ENCODE measurements around the gene WBP1.

DNA sequence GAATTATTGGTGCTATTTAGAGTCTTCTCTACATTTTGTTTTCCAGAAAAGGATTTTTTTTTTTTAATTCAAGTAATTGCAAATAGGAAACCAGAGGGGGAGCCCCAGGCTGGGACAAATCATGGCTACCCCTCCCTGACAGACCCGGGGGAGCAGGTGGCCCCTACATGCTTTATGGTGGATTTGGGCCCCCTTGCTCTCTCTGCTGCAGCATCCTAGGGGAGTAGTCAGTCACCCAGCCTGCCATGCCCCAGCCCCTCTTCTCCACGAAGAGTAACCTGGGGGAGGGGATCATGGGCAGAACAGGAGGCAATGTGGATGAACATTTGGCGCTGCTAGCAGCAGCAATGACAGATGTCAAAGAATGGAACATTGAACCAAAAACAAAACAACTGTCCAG is 41.5 kb upstream of the WBP1 start:
- TF ChIP-seq, protein P1, sequence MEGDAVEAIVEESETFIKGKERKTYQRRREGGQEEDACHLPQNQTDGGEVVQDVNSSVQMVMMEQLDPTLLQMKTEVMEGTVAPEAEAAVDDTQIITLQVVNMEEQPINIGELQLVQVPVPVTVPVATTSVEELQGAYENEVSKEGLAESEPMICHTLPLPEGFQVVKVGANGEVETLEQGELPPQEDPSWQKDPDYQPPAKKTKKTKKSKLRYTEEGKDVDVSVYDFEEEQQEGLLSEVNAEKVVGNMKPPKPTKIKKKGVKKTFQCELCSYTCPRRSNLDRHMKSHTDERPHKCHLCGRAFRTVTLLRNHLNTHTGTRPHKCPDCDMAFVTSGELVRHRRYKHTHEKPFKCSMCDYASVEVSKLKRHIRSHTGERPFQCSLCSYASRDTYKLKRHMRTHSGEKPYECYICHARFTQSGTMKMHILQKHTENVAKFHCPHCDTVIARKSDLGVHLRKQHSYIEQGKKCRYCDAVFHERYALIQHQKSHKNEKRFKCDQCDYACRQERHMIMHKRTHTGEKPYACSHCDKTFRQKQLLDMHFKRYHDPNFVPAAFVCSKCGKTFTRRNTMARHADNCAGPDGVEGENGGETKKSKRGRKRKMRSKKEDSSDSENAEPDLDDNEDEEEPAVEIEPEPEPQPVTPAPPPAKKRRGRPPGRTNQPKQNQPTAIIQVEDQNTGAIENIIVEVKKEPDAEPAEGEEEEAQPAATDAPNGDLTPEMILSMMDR (IDR thresholded peaks at IDR 0.05; ENCODE audit: insufficient read depth, low read length, poor library complexity, severe bottlenecking): no peak
- no peak for TF ChIP-seq EZH2phosphoT487 (conservative IDR thresholded peaks at IDR 0.05; ENCODE audit: low read length)

Measured in SU-DHL-6 (cell line).